OCI-LY7 (cell line): ENCODE measurements around the gene DRC7. TPM values are rescaled to one million over a fixed set of nuclear protein-coding genes. Genes with fewer than 3 reads are reported as not detected.

Source experiments
- BruUV-seq: library from RNA; stranded (reverse); fragments of 400-500 nt; replicated peaks from 2 replicates; lab custom pipeline; 2021; lab: Mats Ljungman, UMichigan
- CTCF ChIA-PET: fragments of 300-600 bp; sonication (Branson Sonifier 250); formaldehyde crosslinking; loops from one replicate; lab custom pipeline; 2022; ENCODE audit warnings: antibody characterized with exemption; ENCODE audit not compliant: unreplicated experiment; lab: Charles Lee
- POLR2A ChIA-PET: fragments of 300-600 bp; sonication (Branson Sonifier 250); formaldehyde crosslinking; loops from one replicate; lab custom pipeline; 2022; ENCODE audit warnings: antibody characterized with exemption; lab: Charles Lee
- DNase-seq: peaks from one replicate; pipeline ENCODE4 v3.0.0-alpha.2; 2015; ENCODE audit warnings: low spot score
- H2AFZ ChIP-seq: fragments of 200-600 bp; sonication (generic), shearing (Covaris generic); 2 replicates; pipeline ENCODE4 v1.6.1; 2014; ENCODE audit warnings: mild to moderate bottlenecking, antibody characterized with exemption, low read length, moderate library complexity
- H3K27ac ChIP-seq: fragments of 200-600 bp; sonication (generic); 2 replicates; pipeline ENCODE4 v1.5.1; 2014; ENCODE audit warnings: mixed run types, low read depth, mild to moderate bottlenecking, moderate library complexity, low read length, inconsistent platforms; ENCODE audit not compliant: poor library complexity, severe bottlenecking
- H3K36me3 ChIP-seq: fragments of 200-600 bp; sonication (generic); 2 replicates; pipeline ENCODE4 v1.6.1; 2014; ENCODE audit warnings: mild to moderate bottlenecking, antibody characterized with exemption, low read length, moderate library complexity, mixed read lengths; ENCODE audit not compliant: insufficient read depth
- H3K4me1 ChIP-seq: fragments of 200-600 bp; sonication (generic); 2 replicates; pipeline ENCODE4 v1.5.1; 2014; ENCODE audit warnings: mild to moderate bottlenecking, low read length; ENCODE audit not compliant: insufficient read depth, poor library complexity, severe bottlenecking
- H3K4me2 ChIP-seq: fragments of 200-600 bp; sonication (generic); 2 replicates; pipeline ENCODE4 v1.6.1; 2014; ENCODE audit warnings: mild to moderate bottlenecking, low read length
- H3K4me3 ChIP-seq: fragments of 200-600 bp; sonication (generic); 2 replicates; pipeline ENCODE4 v1.5.1; 2014; ENCODE audit warnings: mild to moderate bottlenecking, low read depth, low read length; ENCODE audit not compliant: poor library complexity, severe bottlenecking
- H3K79me2 ChIP-seq: fragments of 200-600 bp; sonication (generic); 2 replicates; pipeline ENCODE4 v1.6.1; 2016; ENCODE audit warnings: low read depth, mild to moderate bottlenecking, low read length, moderate library complexity, mixed read lengths; ENCODE audit not compliant: insufficient read depth
- H3K9me2 ChIP-seq: fragments of 200-600 bp; sonication (generic); 2 replicates; pipeline ENCODE4 v1.6.1; 2016; ENCODE audit warnings: mild to moderate bottlenecking, low read length, mixed read lengths; ENCODE audit not compliant: insufficient read depth
- H3K9me3 ChIP-seq: fragments of 200-600 bp; sonication (generic); 2 replicates; pipeline ENCODE4 v1.6.1; 2014; ENCODE audit warnings: mild to moderate bottlenecking, mixed run types, low read length, mixed read lengths
- H4K20me1 ChIP-seq: fragments of 200-600 bp; sonication (generic); 2 replicates; pipeline ENCODE4 v1.6.1; 2014; ENCODE audit warnings: mild to moderate bottlenecking, antibody characterized with exemption, low read length, moderate library complexity, mixed read lengths; ENCODE audit not compliant: insufficient read depth
- EZH2phosphoT487 ChIP-seq: fragments of 200-600 bp; sonication (generic); IDR thresholded peaks from 2 replicates; pipeline ENCODE4 v1.6.1; 2018; ENCODE audit warnings: low read depth, borderline replicate concordance, mild to moderate bottlenecking, mixed run types, antibody characterized with exemption, low read length, moderate library complexity, mixed read lengths
- intact Hi-C: fragments of 100-400 bp; cut with micrococcal nuclease; formaldehyde crosslinking; loops from one replicate; pipeline ENCODE4 v1.10.0; 2022; ENCODE audit not compliant: unreplicated experiment
- total RNA-seq, 2 experiments: library from RNA; depleted of rRNA in 1 of 2; stranded (reverse); fragments of >200 nt in 1 of 2; shearing (Covaris generic) in 1 of 2; gene quantifications; 2 replicates each; pipeline ENCODE4 v1.2.3, GENCODE V29; 2014 to 2022
- TF ChIP-seq, protein P1 (sequence below): fragments of 200-600 bp; sonication (generic); conservative IDR thresholded peaks from 2 replicates; pipeline ENCODE4 v1.5.1; 2014; ENCODE audit warnings: mild to moderate bottlenecking, antibody characterized with exemption, low read length, moderate library complexity, mixed read lengths

Gene DRC7
- total RNA-seq, 2 experiments from 2014 or later = 0.44 to 0.46 TPM

DNA sequence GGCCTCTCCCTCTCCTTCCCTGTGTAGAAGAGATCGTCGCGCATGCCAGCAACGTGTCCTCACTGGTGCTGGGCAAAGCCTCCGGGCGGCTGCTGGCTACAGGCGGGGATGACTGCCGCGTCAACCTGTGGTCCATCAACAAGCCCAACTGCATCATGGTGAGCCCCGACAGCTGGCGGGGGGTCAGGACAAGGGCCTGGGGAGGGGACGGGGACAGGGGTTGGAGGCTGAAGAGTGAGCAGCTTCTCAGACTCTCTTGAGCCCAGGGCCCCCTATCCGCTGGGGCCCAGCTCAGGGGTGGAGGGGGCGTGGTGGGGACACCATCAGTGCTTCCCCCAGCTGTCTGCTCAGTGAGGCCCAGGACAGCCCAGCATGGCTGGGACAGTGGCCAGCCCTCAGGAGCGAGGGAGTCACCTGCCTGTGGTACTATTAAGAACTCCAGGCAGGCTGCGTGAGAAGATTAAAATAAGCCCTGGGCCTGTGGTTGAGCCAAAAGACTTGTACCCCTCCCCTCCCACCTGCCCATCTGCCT is 47.1 kb downstream of the DRC7 start:
- Histone ChIP-seq H3K36me3 (peaks cover 9% of the 10 kb centered on the region; the same call in 1 of the 2 replicates), H3K27ac (no peak overlapping the region), H3K79me2 (no peaks in the 10 kb centered on the region), H3K4me3 (no peak overlapping the region), H4K20me1 (no peaks in the 10 kb centered on the region), H3K4me2 (no peak overlapping the region), H3K9me2 (no peaks in the 10 kb centered on the region), H3K4me1 (peaks cover 12% of the 10 kb centered on the region), H2AFZ (no peak overlapping the region), H3K9me3 (no peaks in the 10 kb centered on the region)
- CTCF ChIA-PET = no interaction called here
- BruUV-seq = no TSS peak
- TF ChIP-seq, protein P1, sequence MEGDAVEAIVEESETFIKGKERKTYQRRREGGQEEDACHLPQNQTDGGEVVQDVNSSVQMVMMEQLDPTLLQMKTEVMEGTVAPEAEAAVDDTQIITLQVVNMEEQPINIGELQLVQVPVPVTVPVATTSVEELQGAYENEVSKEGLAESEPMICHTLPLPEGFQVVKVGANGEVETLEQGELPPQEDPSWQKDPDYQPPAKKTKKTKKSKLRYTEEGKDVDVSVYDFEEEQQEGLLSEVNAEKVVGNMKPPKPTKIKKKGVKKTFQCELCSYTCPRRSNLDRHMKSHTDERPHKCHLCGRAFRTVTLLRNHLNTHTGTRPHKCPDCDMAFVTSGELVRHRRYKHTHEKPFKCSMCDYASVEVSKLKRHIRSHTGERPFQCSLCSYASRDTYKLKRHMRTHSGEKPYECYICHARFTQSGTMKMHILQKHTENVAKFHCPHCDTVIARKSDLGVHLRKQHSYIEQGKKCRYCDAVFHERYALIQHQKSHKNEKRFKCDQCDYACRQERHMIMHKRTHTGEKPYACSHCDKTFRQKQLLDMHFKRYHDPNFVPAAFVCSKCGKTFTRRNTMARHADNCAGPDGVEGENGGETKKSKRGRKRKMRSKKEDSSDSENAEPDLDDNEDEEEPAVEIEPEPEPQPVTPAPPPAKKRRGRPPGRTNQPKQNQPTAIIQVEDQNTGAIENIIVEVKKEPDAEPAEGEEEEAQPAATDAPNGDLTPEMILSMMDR = no peak
- TF ChIP-seq EZH2phosphoT487 = no peak
- DNase-seq = no peak
- intact Hi-C loops = no loop called here
- POLR2A ChIA-PET = no interaction called here

DNA sequence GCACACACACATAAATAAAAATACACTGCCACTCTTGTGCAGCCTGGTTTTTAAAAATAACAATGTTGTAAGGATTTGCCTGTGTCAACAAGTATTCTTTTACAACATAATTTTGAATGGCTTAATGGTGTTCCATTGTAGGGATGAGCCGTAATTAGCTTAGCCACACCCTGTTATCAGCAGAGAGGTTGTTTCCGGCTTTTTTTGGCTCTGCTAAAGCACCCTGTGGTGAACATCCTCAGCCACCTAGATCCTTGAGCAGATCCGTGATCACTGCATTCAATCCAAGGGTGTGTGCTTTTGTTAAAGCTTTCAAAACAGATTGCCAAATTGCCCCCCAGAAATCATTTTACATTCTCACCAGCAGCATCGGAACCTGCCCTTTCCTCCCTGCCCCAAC is 47.9 kb downstream of the DRC7 start:
- no peaks in the 10 kb centered on the region for H3K9me3 ChIP-seq
- TF ChIP-seq EZH2phosphoT487 = no peak
- TF ChIP-seq, protein P1 = no peak
- H3K79me2 ChIP-seq = no peaks in the 10 kb centered on the region
- intact Hi-C loops = no loop called here
- CTCF ChIA-PET = no interaction called here
- no peaks in the 10 kb centered on the region for H3K9me2 ChIP-seq
- BruUV-seq = no TSS peak
- H3K4me1 ChIP-seq = peaks cover 8% of the 10 kb centered on the region
- no peak for DNase-seq
- H3K36me3 ChIP-seq = peaks cover 3% of the 10 kb centered on the region; the same call in 1 of the 2 replicates
- no peak overlapping the region for H3K27ac ChIP-seq
- no peak overlapping the region for H2AFZ ChIP-seq
- H3K4me3 ChIP-seq = no peak overlapping the region
- H3K4me2 ChIP-seq = no peak overlapping the region
- H4K20me1 ChIP-seq = no peaks in the 10 kb centered on the region
- POLR2A ChIA-PET = no interaction called here

DNA sequence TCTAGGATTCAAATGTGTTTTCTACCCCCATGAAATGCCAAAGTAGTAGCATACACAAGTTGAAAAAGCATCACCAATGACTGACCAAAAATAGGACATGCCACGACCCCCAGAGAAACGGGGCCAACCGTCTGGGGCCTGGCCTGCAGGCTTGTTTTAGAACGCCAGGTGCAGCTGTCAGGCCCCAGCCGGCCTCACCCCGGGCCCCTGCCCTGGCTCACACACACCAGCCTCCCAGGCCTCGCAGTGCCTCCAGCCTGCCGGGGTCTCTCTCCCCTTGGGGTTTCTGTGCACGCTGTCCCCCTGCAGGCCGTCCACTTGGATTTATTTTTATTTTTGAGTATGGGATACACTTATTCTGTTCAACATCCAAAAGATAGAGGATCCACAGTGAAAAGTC is 48.9 kb downstream of the DRC7 start:
- BruUV-seq = no TSS peak
- no peaks in the 10 kb centered on the region for H3K36me3 ChIP-seq
- no peak overlapping the region for H3K27ac ChIP-seq
- TF ChIP-seq, protein P1 = no peak
- no peak for TF ChIP-seq EZH2phosphoT487
- no peaks in the 10 kb centered on the region for H3K9me2 ChIP-seq
- intact Hi-C loops = no loop called here
- H3K4me2 ChIP-seq = no peak overlapping the region
- CTCF ChIA-PET = no interaction called here
- H3K79me2 ChIP-seq = no peaks in the 10 kb centered on the region
- H3K4me3 ChIP-seq = no peak overlapping the region
- no peaks in the 10 kb centered on the region for H3K9me3 ChIP-seq
- H2AFZ ChIP-seq = no peak overlapping the region
- POLR2A ChIA-PET = no interaction called here
- DNase-seq = no peak
- no peaks in the 10 kb centered on the region for H4K20me1 ChIP-seq
- H3K4me1 ChIP-seq = peaks cover 8% of the 10 kb centered on the region
